Endothelial cell of umbilical vein (primary cell): ENCODE data around the gene LCP1.

Experiments
- EZH2 ChIP-seq: IDR thresholded peaks from 2 replicates; pipeline ENCODE4 v1.6.1; 2012; ENCODE audit warnings: borderline replicate concordance, low read depth, mild to moderate bottlenecking, moderate library complexity, low read length, inconsistent platforms; ENCODE audit not compliant: severe bottlenecking
- FOS ChIP-seq: IDR thresholded peaks from 2 replicates; pipeline ENCODE4 v1.6.1; 2011; ENCODE audit warnings: mild to moderate bottlenecking, low read length, moderate library complexity, borderline replicate concordance; ENCODE audit not compliant: insufficient read depth
- GATA2 ChIP-seq: IDR thresholded peaks from 2 replicates; pipeline ENCODE4 v1.7.0; 2011; ENCODE audit warnings: low read depth, mild to moderate bottlenecking, moderate library complexity, mixed read lengths, low read length; ENCODE audit not compliant: insufficient read length, insufficient read depth
- POLR2A ChIP-seq: IDR thresholded peaks from 2 replicates; pipeline ENCODE4 v1.6.1; 2012; ENCODE audit warnings: low read depth, mild to moderate bottlenecking, control low read depth, low read length
- POLR2AphosphoS5 ChIP-seq: IDR thresholded peaks from 2 replicates; pipeline ENCODE4 v1.6.1; 2012; ENCODE audit warnings: low read depth, mild to moderate bottlenecking, control low read depth, low read length, moderate library complexity; ENCODE audit not compliant: insufficient read depth
- TF ChIP-seq, protein P1 (sequence below): IDR thresholded peaks from 2 replicates; pipeline ENCODE4 v1.6.1; 2011; ENCODE audit not compliant: insufficient read depth, insufficient read length
- TF ChIP-seq, protein P2 (sequence below), 2 donors: IDR thresholded peaks; 1 replicate in 1 of 2; 2 replicates in 1 of 2; pipeline ENCODE4 v1.5.1; 2011; ENCODE audit warnings: low read length in 2 of 2, mild to moderate bottlenecking in 2 of 2, moderate library complexity in 2 of 2, control low read depth in 1 of 2, inconsistent platforms in 1 of 2, low read depth in 1 of 2; ENCODE audit not compliant: insufficient read depth in 1 of 2; ENCODE audit errors: extremely low read depth in 1 of 2

DNA sequence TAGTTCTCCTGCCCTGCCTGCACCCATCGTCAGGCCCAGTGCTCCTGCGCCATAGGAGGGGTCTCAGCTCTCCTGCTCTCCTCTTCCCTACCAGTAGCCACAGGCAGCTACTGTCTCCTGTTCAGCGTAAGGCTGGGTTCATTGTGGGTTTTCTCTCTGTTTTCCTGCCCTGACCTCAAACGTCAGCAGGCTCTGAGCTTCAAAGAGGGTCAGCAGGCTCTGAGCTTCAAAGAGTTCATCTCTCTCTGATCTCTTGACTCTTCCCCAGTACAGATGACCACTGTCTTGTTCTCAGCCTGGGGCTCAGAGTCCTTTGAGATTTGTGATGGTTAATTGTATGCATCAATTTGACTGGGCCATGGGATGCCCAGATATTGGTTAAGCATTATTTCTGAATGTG is 72.5 kb downstream of the LCP1 start:
- TF ChIP-seq POLR2A (no peak), FOS (no peak), EZH2 (no peak), POLR2AphosphoS5 (no peak), GATA2 (no peak)
- TF ChIP-seq, protein P1, sequence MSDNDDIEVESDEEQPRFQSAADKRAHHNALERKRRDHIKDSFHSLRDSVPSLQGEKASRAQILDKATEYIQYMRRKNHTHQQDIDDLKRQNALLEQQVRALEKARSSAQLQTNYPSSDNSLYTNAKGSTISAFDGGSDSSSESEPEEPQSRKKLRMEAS = no peak
- TF ChIP-seq, protein P2, sequence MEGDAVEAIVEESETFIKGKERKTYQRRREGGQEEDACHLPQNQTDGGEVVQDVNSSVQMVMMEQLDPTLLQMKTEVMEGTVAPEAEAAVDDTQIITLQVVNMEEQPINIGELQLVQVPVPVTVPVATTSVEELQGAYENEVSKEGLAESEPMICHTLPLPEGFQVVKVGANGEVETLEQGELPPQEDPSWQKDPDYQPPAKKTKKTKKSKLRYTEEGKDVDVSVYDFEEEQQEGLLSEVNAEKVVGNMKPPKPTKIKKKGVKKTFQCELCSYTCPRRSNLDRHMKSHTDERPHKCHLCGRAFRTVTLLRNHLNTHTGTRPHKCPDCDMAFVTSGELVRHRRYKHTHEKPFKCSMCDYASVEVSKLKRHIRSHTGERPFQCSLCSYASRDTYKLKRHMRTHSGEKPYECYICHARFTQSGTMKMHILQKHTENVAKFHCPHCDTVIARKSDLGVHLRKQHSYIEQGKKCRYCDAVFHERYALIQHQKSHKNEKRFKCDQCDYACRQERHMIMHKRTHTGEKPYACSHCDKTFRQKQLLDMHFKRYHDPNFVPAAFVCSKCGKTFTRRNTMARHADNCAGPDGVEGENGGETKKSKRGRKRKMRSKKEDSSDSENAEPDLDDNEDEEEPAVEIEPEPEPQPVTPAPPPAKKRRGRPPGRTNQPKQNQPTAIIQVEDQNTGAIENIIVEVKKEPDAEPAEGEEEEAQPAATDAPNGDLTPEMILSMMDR (IDR thresholded peaks at IDR 0.05; ENCODE audit: extremely low read depth in 1 of 2, insufficient read depth in 1 of 2, low read depth in 1 of 2, low read length in 2 of 2) = no peak
